H1 (cell line): ENCODE results near the gene KLB. TPM values are rescaled to one million over a fixed set of nuclear protein-coding genes. Genes with fewer than 3 reads are reported as not detected.

Experiments
- BRCA1 ChIP-seq: IDR thresholded peaks from 2 replicates; pipeline ENCODE4 v1.6.1; 2012; ENCODE audit warnings: low read depth, low read length, improper control_type of control experiment
- EGR1 ChIP-seq: IDR thresholded peaks from 2 replicates; pipeline ENCODE4 v1.6.1; 2011; ENCODE audit warnings: low read depth, low read length, borderline replicate concordance
- RAD21 ChIP-seq, 2 experiments: IDR thresholded peaks in 1 of 2; conservative IDR thresholded peaks in 1 of 2; 2 replicates each; pipeline ENCODE4 v1.6.1; 2011; ENCODE audit warnings: low read depth in 2 of 2, low read length in 2 of 2, improper control_type of control experiment in 1 of 2, inconsistent platforms in 1 of 2, mild to moderate bottlenecking in 1 of 2, moderate library complexity in 1 of 2
- USF2 ChIP-seq: IDR thresholded peaks from 2 replicates; pipeline ENCODE4 v1.6.1; 2011; ENCODE audit warnings: low read length, improper control_type of control experiment
- polyA plus RNA-seq, 7 experiments: library from polyadenylated mRNA; depleted of rRNA in 3 of 7; stranded (reverse) in 5 of 7; unstranded in 2 of 7; fragments of >200 nt in 5 of 7; fragments of 200-250 nt in 2 of 7; gene quantifications; 1 replicate in 5 of 7; 2 replicates in 1 of 7; 4 replicates in 1 of 7; pipeline versions ENCODE4 v1.2.1 to v1.2.3, GENCODE V29; 2011 to 2013; ENCODE audit warnings: missing spikeins in 2 of 7, mixed read lengths in 2 of 7
- total RNA-seq: library from RNA; stranded (reverse); fragmentation: NEBNext Ultra II Directional; extraction: Animal tissue kit (Norgen Biotek cat#: 25700); gene quantifications from 2 replicates; pipeline ENCODE4 v1.2.1, GENCODE V29; 2021

The KLB gene
- total and polyA plus RNA-seq, 2 of the 8 experiments (the other 6 are each of a cell fraction or from before 2014, with no cell fraction given): 0.03 TPM; not detected in 1

GRCh38 chr4:39464886-39465501, 58.3 kb downstream of the KLB start (continued):
- TF ChIP-seq RAD21 (IDR thresholded peaks at IDR 0.05 in 1 of 2, conservative IDR thresholded peaks at IDR 0.05 in 1 of 2; ENCODE audit: low read depth in 2 of 2, low read length in 2 of 2) (no peak), USF2 (no peak), BRCA1 (no peak), EGR1 (no peak)
- TF ChIP-seq, all 59 proteins: peak for 0
